Measurements from ENCODE around the gene CKMT1B. TPM values are rescaled to one million over a fixed set of nuclear protein-coding genes. Genes with fewer than 3 reads are reported as not detected.
"Not testable (repeated sequence)": the region's sequence is repeated elsewhere in the genome, so short reads cannot be mapped to it uniquely, and the experiment has no call there.

The CKMT1B gene
- 55.2 and 55.6 TPM in 2 replicates for total RNA-seq (2014; rRNA removed; shearing (Covaris generic))
- polyA plus RNA-seq (2015; cell fraction: cytosol; rRNA removed) = 303 and 309 TPM in 2 replicates
- polyA plus RNA-seq (2015; cell fraction: nucleus; rRNA removed) = 187 and 204 TPM in 2 replicates

DNA sequence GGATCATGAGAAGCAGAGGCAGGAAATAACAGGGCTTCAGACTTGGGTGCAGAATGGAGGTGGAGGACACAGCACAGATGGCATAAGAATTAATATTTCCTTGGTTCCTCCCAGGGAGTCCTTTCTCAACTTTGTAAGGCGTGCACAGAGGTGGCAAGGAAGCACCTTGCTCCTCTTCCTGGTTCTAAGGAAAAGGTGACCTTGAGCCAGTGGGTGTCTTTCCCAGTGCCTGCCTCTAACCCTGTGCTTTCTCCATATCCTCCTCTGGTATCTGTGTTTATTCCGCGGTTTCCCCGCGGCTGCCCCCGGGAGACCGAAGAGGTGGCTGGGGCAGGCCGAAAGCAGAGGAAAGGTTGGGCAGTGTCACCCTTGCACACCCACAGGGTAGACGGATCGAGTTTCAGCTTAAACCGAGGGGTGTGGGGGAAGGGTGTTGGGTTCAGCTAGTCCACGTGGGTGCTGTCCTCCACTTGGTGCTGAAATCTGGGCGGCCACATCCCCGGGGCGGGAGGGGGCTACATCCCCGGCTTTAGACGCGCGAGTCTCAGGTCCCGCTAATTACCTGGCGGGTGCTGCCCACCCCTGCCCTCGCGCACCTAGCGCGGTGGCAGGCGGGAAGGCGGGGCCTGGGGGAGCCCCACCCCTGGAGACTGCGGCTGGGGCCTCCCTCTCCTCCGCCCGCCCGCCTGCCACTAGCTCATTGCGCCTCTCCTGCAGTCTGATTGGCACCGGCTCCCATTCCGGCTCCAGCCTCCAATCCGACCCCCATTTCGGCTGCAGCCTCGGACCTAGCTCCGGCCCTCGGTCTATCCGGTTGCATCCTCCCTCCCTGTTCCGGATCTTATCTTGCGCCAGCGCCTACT, at the start of gene CKMT1B:
CKMT1B (plus strand) TSS at position 700 of the 863 bp plus-strand sequence. CDS start 192 bp downstream, outside the sequence.
- in situ Hi-C loops (cut with HindIII; ENCODE audit: low pct_unique_long_range_greater_than_20kb, low sequenced_read_pairs) = not testable (repeated sequence)

DNA sequence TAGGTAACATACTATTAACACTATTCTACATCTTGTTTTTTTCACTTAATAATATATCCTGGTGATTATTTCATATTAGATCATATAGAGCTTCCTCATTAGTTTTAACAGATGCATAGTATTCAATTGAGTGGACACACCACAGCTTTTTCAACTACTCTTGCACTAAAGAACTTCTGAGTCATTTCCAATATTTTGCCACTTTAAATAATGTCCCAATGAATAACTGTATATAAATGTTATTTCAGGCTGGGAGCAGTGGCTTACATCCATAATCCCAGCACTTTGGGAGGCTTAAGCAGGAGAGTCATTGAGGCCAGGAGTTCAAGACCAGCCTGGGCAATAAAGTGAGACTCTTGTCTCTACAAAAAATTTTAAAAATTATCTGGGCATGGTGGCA, 49.6 kb upstream of the CKMT1B start:
- in situ Hi-C loops (cut with HindIII; ENCODE audit: low pct_unique_long_range_greater_than_20kb, low sequenced_read_pairs) = no loop called here
- DNase-seq (ENCODE audit: low read depth, low spot score) = no peak

More for the DNA sequence above, at the start of gene CKMT1B:
- not testable (repeated sequence) for DNase-seq (ENCODE audit: low read depth, low spot score)

GRCh38 chr15:43545426-43545825, 48.4 kb upstream of the CKMT1B start:
- in situ Hi-C loops (cut with HindIII; ENCODE audit: low pct_unique_long_range_greater_than_20kb, low sequenced_read_pairs) = no loop called here
- DNase-seq (ENCODE audit: low read depth, low spot score) = no peak

GRCh38 chr15:43547539-43547938, 46.3 kb upstream of the CKMT1B start:
- DNase-seq (ENCODE audit: low read depth, low spot score) = no peak
- in situ Hi-C loops (cut with HindIII; ENCODE audit: low pct_unique_long_range_greater_than_20kb, low sequenced_read_pairs) = no loop called here

DNA sequence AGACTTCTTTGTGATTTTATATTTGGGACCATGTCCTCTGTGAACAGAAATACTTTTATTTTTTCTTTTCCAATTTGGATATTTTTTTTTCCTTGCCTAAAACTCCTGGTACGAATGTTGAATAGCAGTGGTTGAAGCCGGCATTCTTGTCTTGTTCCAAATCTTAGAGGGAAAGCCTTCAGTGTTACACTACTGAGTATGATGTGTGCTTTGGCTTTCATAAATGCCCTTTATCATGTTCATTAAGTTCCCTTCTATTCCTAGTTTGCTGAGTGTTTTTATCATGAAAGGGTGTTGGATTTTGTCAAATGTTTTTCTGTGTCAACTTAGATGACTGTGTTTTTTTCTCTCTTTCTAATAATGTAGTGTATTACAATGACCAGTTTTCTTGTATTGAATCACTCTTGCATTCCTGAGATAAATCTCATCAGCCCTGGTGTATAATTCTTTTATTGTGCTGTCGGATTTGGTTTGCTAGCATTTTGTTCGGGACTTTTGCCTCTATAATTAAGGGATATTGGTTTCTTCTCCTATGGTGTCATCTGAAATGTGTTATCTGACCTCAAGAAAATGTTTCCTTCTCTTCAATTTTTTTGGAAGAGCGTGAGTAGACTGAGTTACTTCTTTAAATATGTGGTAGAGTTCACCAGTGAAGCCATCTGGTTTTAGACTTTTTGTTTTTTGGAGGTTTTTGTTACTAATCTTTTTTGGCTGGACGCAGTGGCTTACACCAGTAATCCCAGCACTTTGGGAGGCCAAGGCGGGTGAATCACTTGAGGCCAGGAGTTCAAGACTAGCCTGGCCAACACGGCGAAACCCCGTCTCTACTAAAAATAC, 43.1 kb upstream of the CKMT1B start:
- in situ Hi-C loops (cut with HindIII; ENCODE audit: low pct_unique_long_range_greater_than_20kb, low sequenced_read_pairs) = no loop called here
- no peak for DNase-seq (ENCODE audit: low read depth, low spot score)

DNA sequence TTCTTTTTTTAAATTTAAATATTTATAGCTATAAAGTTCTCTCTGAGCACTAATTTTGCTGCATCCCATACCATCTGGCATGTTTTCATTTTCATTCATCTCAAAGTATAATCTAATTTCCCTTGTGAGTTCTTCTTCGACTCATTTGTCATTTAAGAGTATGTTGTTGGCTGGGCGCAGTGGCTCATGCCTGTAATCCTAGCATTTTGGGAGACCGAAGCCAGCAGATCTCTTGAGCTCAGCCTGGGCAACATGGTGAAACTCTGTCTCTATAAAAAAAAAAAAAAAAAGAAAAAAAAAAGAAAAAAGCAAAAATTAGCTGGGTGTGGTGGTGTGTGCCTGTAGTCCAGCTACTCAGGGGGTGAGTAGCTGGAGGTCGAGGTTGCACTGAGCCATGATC, 41.6 kb upstream of the CKMT1B start:
- DNase-seq (ENCODE audit: low read depth, low spot score) = no peak
- in situ Hi-C loops (cut with HindIII; ENCODE audit: low pct_unique_long_range_greater_than_20kb, low sequenced_read_pairs) = no loop called here

DNA sequence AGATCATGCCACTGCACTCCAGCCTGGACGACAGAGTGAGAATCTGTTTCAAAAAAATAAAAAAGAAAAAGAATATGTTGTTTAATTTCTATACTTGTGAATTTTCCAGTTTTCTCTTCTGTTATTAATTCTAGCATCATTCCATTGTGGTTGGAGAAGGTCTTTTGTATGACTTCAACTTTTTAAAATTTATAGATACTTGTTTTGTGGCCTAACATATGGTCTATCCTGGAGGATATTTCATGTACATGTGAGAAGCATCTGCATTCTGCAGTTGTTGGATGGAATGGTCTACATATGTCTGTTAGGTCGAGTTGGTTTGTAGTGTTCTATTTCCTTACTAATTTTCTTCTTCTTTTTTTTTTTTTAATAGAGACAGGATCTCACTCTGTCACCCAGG, 40.8 kb upstream of the CKMT1B start:
- no peak for DNase-seq (ENCODE audit: low read depth, low spot score)
- in situ Hi-C loops (cut with HindIII; ENCODE audit: low pct_unique_long_range_greater_than_20kb, low sequenced_read_pairs) = no loop called here

- DNase-seq (ENCODE audit: low read depth, low spot score); in situ Hi-C loops (cut with HindIII; ENCODE audit: low pct_unique_long_range_greater_than_20kb, low sequenced_read_pairs): not testable (repeated sequence)
Measured at GRCh38 chr15:43562753-43563152, 31.1 kb upstream of the CKMT1B start.

DNA sequence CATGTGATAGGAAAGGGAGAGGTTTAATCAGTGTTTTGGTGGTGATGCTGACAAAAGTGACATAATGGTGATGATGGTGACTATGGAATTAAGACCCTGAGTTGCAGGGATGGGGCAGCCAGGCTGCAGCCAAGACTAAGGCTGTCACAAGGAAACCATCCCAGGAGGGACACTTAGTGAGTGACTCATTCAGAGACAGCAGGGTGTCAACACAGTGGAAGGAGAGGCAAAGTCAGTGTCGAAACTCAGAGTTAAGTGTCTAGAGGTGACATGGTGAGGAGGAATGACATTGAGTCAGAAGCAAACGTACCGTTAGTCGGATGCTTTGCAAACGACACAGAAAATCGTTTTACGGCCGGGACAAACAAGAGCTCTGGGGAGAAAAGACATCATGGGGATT, 30.0 kb upstream of the CKMT1B start:
- in situ Hi-C loops (cut with HindIII; ENCODE audit: low pct_unique_long_range_greater_than_20kb, low sequenced_read_pairs) = not testable (repeated sequence)

GRCh38 chr15:43566615-43567014, 27.2 kb upstream of the CKMT1B start:
- in situ Hi-C loops (cut with HindIII; ENCODE audit: low pct_unique_long_range_greater_than_20kb, low sequenced_read_pairs); DNase-seq (ENCODE audit: low read depth, low spot score): not testable (repeated sequence)

More for the DNA sequence above, 30.0 kb upstream of the CKMT1B start:
- not testable (repeated sequence) for DNase-seq (ENCODE audit: low read depth, low spot score)

GRCh38 chr15:43574607-43575006, 19.2 kb upstream of the CKMT1B start:
- in situ Hi-C loops (cut with HindIII; ENCODE audit: low pct_unique_long_range_greater_than_20kb, low sequenced_read_pairs) = not testable (repeated sequence)

GRCh38 chr15:43589778-43590466, 3.9 kb upstream of the CKMT1B start, which contains the start of gene PPIP5K1:
Gene PPIP5K1, minus strand, starts transcription at chr15:43590208. Its CDS starts 5,704 bp downstream, at chr15:43584504.
- DNase-seq (ENCODE audit: low read depth, low spot score); in situ Hi-C loops (cut with HindIII; ENCODE audit: low pct_unique_long_range_greater_than_20kb, low sequenced_read_pairs): not testable (repeated sequence)

More at GRCh38 chr15:43574607-43575006, 19.2 kb upstream of the CKMT1B start:
- not testable (repeated sequence) for DNase-seq (ENCODE audit: low read depth, low spot score)

DNA sequence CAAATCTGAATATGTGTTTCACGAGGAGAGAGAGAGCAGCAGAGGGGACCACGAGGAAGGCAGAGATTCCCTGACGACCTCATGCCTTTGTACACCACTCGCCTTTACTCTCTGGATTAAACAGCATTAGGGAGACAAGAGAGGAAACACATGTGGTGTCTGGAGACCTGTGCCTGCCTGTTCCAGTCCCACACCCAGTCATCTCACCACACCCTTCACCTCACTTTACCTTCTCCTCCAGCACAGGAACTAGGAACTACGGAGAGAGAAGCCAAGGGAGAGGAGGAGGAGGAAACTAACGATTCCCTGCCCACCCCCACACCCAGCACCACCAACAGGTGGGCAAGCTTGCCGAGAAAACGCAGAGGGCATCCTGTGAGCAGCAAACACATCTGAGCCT, 986 bp upstream of the CKMT1B start:
- DNase-seq (ENCODE audit: low read depth, low spot score); in situ Hi-C loops (cut with HindIII; ENCODE audit: low pct_unique_long_range_greater_than_20kb, low sequenced_read_pairs): not testable (repeated sequence)

DNA sequence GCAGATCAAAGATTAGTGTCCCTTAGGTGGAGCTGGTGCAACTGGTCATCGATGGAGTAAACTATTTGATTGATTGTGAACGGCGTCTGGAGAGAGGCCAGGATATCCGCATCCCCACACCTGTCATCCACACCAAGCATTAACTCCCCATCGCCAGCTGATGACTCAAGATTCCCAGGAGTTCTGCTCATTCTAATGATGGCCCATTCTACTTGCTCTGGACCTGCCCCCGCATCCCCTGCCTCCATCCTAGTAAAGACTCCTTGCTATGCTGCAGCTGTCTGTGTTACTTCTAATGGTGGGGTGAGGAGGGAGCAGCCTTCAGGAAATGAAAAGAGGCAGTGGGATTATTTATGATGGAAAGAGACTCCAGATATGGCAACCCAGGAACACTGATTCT, 5.3 kb downstream of the CKMT1B start:
- DNase-seq (ENCODE audit: low read depth, low spot score); in situ Hi-C loops (cut with HindIII; ENCODE audit: low pct_unique_long_range_greater_than_20kb, low sequenced_read_pairs): not testable (repeated sequence)

GRCh38 chr15:43600200-43600599, 6.4 kb downstream of the CKMT1B start:
- in situ Hi-C loops (cut with HindIII; ENCODE audit: low pct_unique_long_range_greater_than_20kb, low sequenced_read_pairs) = not testable (repeated sequence)

DNA sequence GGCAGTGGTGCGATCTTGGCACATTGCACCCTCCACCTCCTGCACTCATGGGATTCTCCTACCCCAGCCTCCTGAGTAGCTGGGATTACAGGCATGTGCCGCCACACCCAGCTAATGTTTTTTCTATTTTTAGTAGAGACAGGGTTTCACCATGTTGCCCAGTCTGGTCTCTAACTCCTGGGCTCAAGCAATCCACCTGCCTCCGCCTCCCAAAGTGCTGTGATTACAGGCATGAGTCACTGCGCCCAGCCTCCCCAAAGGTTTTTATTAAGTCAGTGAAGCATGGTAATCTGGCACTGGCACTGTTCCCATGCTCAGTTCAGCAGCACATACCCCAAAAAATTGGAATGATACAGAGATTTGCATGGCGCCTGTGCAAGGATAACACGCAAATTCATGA, 8.4 kb downstream of the CKMT1B start:
- DNase-seq (ENCODE audit: low read depth, low spot score); in situ Hi-C loops (cut with HindIII; ENCODE audit: low pct_unique_long_range_greater_than_20kb, low sequenced_read_pairs): not testable (repeated sequence)

More at GRCh38 chr15:43600200-43600599, 6.4 kb downstream of the CKMT1B start:
- DNase-seq (ENCODE audit: low read depth, low spot score) = not testable (repeated sequence)

GRCh38 chr15:43617750-43618149, 23.9 kb downstream of the CKMT1B start:
- in situ Hi-C loops (cut with HindIII; ENCODE audit: low pct_unique_long_range_greater_than_20kb, low sequenced_read_pairs); DNase-seq (ENCODE audit: low read depth, low spot score): not testable (repeated sequence)

Measured in SK-MEL-5 (cell line).